ENCODE data around the gene HCFC2.
"Not testable (repeated sequence)": the region's sequence is repeated elsewhere in the genome, so short reads cannot be mapped to it uniquely, and the experiment has no call there.

GRCh38 chr12:104030596-104030995 lies 33.7 kb upstream of the HCFC2 start:
- not testable (repeated sequence) for TF ChIP-seq CTCF, POLR2A (IDR thresholded peaks at IDR 0.05)

Measured in tibial nerve (tissue), 3 donors.